ENCODE results near the gene KCNJ5.

KCNJ5 gene

DNA sequence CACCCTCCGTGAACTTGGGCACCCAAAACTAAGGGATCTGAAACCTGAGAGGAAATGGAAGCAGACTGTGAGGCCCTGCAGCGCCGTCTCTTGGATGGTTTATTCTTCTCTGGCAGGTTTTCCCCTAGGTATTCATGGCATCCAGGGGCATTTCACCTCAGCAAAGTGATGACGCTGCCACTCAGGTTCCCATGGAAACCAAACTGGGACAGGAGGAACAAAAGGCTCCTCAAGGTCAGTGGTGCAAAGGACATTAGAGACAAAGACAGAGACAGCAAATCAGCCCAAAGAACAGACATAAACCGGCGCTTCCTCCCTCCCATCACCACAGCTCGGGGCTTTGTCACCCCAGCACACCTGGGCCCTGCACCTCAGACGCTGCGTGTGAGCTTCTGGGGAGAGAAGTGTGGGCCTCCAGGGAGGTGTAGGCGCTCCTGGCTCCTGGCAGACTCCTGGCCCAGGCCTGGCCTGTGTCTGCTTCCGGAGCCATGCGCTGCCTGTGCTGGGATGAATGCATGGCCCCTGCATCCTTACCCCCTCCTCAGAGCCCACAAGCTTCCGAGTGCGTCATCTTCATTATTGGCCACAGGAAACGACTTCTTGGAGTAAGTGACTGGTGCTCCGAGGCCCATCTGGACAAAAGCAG is 45.6 kb downstream of the KCNJ5 start:
- DNase-seq, result no peak

DNA sequence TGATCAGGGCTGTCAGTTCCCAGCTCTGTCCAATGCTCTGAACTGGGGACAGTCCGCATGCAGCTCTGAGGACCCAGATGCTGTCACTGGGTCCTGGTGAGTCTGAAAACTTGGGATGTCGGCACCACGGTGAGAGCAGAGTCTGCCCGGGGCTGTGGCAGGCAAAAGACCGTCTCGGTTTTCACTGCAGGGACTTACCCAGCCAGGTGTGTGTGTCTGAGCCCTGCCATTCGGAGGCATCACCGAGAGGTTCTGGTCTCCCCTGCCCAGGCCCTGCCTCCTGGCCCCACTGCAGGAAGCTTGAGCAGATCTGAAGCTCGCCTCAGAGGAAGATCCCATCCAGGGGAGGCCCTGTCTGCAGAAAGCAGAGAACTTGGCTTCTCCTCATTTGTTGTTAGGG is 46.3 kb downstream of the KCNJ5 start:
- no peak for DNase-seq

DNA sequence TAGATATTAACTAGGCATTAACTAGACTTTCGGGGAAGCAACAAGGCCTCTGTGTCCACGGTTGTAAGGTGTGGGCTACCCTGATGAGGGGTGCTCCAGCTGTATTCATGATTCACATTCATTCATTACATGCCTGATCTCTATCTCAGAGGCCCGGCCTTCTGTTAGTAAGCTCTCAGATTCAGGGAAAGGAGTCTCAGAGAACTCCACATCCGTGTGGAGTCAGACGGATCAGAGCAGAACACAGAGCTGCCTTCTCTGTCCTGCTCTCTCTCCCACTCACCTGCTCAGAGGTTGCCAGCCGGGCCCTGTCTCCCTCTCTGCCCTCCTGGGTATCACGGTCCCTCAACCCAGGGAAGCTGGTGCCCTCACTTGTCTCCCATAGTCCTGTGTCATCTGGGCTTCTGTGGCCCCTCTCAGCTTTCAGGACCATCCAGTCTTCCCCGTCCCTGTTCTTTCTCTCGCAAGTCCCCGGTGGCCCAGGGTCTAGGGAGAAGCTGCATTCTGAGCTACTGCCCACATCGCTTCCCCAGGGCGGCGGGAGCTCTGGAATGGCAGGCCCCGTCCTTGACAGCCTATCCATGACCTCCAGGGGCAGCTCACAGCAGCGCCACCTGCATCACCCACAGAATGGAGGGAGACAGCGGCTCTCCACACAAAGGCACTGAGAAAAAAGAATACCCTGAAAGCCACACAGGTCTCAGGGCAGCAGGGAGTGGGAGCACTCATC is 47.2 kb downstream of the KCNJ5 start:
- DNase-seq, result no peak

DNA sequence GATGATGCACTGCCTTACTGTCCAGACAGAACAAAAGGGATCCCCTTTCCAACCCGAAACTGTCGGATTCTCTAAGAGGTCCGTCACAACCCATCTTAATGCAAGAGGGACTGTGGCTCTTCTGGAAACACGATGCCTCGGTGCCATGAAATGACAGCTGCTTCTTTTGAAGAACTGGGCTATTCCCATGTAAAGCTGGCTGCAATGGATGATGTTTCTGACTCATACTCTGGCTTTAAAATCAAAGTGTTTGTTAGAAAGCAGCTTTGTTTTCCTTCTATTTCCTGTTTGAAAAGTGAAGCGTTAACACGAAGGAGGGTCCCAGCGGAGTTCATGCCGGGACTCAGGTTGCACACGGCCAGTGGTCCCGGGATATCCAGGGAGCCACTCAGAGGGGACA is 48.4 kb downstream of the KCNJ5 start:
- DNase-seq, result no peak

DNA sequence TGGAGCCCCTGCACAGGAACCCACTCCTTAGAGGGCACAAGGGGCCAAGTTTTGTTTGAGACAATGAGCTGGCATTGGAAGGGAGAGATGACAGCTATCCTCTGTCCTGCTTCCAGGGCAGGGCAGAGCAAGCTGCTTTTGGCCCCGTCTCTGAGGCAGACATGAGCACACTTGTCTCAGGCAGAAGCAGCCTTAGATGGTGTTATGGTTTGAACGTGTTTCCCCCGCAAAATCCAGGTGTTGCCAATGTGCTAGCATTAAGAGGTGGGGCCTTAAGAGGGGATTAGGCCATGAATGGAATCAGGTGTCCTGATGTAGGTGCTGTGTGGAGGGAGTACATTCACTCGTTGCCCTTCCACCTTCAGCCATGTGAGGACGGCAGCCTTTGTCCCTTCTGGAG is 49.0 kb downstream of the KCNJ5 start:
- no peak for DNase-seq

DNA sequence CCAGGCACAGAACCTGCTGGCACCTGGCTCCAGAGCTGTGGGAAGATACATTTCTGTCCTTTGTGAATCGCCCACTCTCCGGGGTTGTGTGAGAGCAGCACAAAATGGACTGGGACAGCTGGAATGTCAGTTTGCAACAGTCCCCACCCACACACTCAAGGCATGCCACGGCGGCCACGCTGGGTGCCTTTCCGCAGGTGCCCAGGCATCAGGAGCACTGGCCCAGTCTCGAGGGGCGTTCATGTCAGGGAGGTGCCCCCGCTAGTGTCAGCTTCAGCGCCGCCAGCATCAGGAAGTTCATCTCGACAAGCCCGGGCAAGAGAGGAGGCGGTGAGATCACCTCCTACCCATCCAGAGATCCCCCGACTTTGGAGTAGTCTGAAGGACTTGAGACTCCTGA is 49.4 kb downstream of the KCNJ5 start:
- no peak for DNase-seq

DNA sequence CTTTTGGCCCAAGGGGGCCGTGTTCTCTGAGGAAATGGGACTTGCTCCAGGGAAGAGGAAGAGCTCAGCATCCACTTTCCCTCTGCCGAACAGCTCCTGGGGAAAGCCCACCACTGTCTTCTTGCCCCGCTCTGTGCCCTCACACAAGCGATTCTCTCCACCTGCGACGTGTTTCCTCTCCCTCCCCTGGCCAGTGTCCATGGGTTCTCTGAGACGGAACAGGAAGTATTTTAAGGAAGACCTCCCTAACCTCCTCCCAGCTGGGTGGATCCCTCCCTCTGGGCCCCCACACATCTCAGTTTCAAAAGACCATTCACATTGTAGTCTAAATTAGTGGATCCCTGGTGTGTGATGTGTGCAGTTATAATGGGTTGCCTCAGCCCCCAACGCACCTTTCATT is 50.0 kb downstream of the KCNJ5 start:
- DNase-seq, result no peak

DNA sequence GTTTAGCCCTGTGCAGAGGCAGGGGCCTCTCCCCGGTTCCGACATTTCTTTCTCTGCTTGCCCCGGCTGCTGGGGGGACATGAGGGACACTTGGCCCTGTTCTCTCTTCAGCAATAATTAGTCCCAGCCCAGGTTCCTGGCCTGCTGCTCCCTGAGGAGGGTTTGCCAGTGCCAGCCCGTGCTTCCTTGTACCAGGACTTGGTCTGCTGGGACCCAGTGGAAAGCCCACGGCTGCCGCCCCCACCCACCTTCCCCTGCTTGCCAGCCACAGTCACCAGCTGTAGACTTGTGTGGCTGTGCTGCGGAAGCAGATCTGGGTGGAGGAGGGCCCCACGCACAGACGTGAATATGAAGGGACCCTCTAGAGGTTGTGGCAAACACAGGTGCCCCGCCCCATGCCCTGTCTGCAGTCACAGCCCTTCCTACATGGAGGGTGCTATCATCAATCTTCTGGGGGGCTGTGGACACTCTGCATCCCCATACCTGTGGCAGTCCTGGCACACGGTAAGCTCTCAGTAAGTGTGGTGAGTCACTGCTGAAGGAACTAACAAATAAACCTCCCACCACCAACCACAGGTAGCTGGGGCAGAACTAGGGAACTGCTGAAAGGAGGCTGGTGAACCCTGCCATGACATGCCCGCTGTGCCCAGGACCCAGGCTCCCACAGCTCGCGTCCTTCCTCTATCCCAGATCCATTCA is 50.6 kb downstream of the KCNJ5 start:
- no peak for DNase-seq

DNA sequence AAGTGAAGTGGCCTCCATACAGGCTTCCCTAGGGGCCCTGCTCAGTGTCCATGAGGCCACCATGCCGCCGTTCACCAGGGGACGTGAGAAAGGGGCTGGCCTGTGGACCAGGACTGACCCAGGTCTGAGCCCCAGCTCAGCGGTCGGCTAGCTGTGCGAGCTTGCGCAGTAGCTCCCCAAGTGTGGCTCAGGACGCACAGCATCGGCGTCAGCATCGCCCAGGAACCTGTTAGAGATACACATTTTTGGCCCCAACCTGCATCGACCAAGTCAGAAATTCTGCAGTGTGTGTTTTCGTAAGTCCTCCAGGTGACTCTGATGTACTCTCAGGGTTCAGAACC is 51.1 kb downstream of the KCNJ5 start:
- DNase-seq, result no peak

DNA sequence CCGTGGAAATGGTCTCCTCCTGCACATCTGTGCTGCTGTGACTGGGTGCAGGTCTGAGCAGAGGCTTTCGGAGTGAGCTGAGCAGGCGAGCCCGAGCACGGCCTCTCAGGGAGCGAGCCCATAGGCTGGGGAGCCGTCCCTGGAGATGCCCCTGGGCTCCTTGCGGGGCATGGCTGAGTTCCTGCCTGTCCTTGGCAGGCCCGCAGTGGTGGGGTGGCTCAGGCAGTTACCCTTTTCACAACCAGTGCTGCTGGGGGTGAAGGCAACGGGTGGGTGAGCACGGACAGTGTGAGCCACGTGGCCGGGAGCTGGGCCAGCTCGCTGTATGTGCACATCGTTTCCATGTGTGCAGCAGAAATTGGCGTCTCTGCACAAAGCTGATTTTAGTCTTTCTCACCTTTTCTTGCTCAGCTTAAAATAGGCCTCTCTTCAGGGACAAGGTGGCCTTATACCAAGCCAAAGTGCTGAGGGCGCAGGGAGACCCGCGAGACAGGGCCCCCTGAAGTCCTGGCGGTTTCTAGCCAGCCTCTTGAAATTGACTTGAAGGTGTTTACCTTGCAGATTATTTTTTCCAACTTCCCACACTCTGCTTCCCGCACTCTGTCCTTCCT is 51.8 kb downstream of the KCNJ5 start, which contains the start of gene TP53AIP1:
TP53AIP1 (minus strand) TSS at position 55 of the 611 bp plus-strand sequence. CDS start 5,053 bp downstream, outside the sequence.
- DNase-seq, result no peak

DNA sequence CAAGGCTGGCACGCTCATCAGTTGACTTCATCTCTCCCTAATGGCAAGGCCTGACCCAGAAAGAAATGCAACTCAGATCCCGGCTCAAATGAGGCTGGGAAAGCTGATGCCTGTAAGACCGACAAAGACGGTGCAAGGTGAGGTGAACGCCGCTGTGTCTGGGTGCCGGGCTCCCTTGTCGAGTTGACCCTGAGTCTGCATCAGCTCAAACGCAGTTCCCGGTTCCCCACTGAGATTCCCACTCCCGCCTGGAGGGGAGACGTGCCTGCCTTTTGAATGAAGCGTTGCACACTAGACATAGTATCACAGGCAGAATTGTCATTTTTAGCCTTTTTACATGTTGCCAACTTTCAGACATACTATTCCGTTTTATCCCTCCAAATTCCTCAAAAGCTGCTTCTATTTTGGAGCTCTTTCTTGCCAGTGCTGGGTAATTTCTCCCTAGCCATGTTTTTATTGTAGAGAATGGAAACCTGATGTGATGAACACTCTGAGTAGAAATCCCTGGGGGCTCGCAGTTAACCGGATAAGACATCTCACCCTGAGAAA is 52.3 kb downstream of the KCNJ5 start:
- no peak for DNase-seq

DNA sequence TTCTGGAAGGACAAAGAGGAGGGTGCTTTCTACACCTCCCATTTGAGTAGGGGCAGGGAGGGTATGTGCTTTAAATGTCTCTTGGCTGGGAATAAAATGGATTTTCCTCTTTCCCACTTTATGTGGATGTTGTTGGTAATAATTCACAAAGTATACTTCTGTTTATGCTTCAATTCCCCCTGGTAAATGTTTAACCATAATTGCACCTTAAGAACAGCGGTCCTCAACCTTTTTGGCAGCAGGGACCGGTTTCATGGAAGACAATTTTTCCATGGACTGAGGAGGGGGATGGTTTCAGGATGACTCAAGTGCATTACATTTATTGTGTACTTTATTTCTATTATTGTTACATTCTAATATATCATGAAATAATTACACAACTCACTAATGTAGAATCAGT is 55.5 kb downstream of the KCNJ5 start:
- DNase-seq, result no peak

DNA sequence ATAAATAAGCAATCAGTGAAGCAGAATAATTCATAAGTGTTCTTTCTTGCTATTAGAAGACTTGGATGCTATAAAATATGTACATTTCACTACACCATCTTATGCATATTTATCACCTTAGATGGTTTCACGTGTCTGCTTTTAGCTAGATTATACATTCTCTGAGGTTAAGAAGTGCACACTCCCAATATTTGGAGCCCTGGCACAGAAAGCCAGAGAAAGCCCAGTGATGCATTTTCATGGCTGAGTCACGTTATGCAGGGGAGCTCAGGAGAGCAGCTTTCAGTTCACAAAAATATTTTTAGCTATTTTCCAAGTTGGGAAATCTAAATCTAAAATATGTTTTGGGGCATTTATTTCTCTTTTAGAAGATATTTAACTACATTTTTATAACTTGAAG is 56.6 kb downstream of the KCNJ5 start:
- no peak for DNase-seq

DNA sequence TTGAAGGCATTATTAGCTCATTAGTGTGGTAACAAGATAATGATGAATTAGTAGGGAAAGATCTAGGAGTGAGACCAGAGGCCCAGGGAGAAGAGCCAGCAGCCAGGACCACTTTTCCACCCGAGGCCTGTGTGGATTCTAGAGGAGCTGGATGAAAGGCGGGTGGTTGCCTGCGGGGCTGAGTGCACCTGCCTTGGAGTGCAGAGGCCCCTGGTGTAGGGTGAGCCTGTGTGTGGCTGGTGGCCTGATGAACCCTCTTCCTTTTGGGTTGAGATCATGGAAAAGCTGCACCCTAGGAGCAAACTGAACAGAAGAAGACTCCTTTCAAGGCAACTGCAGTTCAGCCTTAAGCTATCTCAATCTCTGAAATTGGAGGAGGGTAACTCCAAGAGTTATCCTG is 57.4 kb downstream of the KCNJ5 start:
- DNase-seq, result no peak

DNA sequence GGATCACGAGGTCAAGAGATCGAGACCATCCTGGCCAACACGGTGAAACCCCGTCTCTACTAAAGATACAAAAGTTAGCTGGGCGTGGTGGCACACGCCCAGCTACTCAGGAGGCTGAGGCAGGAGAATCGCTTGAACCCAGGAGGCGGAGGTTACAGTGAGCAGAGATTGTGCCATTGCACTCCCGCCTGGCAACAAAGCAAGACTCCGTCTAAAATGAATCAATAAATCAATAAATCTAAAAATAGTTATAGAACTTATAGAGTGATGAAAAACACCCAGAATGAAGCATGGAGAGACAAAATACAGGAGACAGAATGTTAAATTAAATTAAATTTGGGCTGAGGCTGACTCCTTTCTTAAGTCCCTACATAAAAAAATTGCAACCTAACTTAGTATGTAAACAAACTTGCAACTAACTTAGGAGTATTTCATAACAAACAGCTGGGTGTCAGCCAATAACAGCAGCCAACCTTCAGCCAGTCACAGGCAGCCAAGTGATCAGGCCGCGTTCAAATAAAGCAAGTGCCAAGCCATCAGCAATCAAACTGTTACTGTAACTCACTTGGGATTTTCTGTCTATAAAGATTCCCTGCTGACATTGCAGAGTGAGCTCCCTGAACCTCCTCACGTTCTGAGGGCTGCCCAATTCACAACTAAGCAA is 58.8 kb downstream of the KCNJ5 start:
- DNase-seq, result no peak

DNA sequence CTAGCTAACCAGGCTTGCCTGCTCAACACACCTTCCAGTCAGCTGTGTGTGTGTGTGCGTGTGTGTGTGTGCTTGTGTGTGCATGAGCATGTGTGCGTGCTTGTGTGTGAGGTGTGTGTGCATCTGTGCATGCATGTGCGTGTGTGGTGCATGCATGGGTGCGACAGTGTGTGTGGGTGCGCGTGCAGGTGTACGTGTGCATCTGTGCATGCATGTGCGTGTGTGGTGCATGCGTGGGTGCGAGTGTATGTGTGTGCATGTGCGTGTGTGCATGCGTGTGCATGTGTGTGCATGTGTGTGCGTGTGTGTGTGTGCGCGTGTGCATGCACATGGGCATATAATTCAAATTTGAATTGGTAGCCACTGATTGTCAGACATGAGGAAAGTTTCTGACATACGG is 62.0 kb downstream of the KCNJ5 start:
- no peak for DNase-seq

DNA sequence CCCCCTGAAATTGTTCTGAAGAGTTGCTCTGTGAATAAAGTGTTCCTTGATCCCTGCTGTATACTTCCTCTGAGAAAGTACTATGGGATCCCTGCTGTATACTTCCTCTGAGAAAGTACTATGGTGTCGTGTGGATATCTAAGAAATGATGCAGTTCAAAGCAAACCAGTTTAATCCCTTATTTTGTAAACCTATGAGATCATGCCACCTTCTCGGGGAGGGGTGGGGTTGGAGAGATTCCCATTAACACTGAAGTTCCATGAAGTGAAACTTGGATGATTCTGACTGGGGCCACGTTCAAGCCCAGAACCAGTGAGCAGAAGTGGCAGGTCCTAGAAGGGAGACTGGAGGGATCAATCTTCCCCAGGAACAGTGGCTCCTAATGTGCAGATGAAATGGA is 64.5 kb downstream of the KCNJ5 start:
- no peak for DNase-seq

DNA sequence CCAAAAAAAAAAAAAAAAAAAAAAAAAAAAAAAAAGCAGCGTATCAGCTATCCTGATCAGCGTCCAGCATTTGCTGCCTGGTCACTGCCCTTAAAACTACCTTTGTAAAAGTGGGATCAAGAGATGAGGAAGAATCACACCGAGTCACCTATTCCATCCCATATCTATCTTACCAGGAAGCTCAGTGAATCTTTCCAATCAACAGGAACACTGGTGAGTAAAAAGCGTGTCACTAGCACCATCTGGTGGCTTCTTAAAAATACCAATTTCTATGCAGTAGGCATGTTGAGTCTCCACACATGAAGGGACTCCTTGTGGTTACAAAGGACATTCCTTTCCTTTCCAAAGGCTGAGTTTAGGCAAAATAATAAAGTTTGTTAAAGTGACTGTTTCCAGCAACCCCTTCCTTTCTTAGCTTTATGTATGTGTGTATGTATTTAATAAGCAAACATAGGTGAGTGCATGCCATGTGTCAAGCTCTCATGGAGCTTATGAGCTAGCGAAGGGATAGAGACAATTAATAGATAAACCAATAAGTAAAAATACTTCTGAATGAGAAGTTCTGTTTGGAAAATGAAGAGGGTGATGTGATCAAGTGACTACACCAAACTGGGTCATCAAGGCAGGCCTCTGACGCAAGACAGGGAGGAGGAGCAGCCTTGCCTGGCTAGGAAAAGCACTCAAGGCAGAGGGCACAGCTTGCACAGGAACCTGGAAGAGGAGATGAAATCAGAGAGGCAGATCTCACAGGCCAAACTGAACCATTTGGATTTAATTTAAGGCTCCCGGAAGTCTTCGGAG is 65.4 kb downstream of the KCNJ5 start:
- peak; percentile 33 for DNase-seq

DNA sequence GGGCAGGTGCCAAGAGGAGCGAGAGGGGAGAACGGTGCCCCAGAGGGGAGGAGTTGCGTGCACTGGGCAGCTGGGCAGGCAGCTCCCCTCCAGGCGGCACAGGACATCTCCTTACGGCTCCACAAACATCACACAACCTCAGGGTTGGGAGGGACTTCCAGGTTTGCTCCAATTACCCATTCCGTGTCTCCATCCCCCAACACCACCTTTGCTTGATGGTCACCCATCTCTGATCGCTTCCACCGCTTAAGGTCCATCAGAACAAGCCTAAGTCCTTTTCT is 66.0 kb downstream of the KCNJ5 start:
- no peak for DNase-seq

DNA sequence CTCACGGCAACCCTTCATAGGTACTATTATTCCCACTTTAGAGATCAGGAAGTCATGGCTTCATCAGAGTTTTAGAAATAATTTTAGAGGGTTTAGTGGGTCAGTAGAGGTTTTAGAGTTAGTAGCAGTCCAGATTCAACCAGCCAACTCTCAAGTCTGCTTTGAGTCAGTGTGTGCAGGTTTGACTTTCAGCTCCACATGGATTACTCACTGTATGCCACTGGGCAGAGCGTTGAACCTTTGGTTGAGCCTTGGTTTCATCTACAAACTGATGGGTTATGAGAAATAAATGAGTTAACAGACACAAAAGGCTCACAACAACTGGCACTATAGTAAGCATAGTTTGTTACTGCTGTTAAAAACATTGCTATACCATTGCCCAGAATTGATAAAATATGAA is 70.5 kb downstream of the KCNJ5 start:
- DNase-seq, result no peak

DNA sequence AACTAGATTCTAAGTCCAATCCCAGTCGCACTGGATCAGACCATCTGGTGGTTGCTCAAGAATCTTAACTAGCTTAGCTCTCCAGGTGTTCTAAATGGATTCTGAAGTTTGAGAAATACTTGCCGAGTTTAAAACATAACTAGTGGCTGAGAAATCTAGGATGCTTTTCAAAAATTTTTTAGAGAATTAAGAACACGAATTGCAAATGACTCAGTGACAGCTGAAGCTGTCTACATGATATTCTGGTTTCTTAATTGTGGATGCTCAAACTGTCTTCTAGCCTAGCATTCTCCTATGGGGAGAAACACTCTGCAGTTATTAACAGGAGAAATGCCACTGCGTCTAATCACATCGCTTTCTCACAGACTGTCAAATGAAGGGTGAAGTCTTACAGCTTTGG is 71.7 kb downstream of the KCNJ5 start:
- DNase-seq, result no peak

DNA sequence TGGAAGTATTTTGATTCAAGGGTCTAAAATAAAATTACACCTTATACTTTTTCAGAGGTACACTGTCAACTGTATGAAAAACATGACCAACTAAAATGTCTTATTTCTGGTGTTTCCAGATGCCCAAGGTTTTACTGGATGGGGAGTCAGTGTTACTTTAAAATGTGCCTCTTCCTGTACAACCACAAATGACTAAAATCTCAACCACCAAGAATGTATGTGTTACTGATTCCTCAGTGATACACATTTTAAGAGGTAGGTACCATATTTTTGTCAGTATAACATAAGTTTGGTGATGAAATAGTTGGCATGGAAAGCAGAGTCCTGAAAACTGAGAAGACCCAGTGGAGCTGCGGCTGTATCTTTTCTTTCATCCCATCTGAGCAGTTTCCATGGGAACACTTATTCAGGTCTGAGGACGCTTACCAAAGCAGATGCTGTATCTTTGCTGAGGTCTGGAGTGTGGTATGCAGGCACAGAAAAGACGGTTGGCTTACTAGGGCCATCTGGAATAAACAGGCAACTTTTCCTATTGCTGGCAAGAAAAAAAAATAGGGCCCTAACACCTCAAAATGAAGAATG is 72.7 kb downstream of the KCNJ5 start:
- no peak for DNase-seq

Data from NCI-H1048 (cell line).